Naive B cell (primary cell): ENCODE measurements around the gene ICAM2. TPM values are rescaled to one million over a fixed set of nuclear protein-coding genes. Genes with fewer than 3 reads are reported as not detected.
A peak's percentile ranks its signal among the peaks of the same experiment; 100 is the strongest.
"Not testable (repeated sequence)": the region's sequence is repeated elsewhere in the genome, so short reads cannot be mapped to it uniquely, and the experiment has no call there.

Experiments
- ATAC-seq, 2 donors: fragments of 150-1000 bp; cut with Tn5 transposase; 2 replicates each; pipeline ENCODE4 v1.10.0; 2021; ENCODE audit warnings: low read depth in 2 of 2, mild to moderate bottlenecking in 2 of 2, moderate library complexity in 2 of 2
- DNase-seq: peaks from one replicate; pipeline ENCODE4 v3.0.0; 2022
- H3K27ac Mint-ChIP-seq, 6 donors: one replicate each; pipeline ENCODE4 v1.8.0; 2020 to 2022; ENCODE audit warnings: mild to moderate bottlenecking in 6 of 6, mixed read lengths in 6 of 6, moderate library complexity in 5 of 6, inconsistent platforms in 2 of 6
- H3K27me3 Mint-ChIP-seq, 3 donors: one replicate each; pipeline ENCODE4 v1.8.0; 2021 to 2022; ENCODE audit warnings: mixed read lengths in 3 of 3, mild to moderate bottlenecking in 1 of 3
- H3K36me3 Mint-ChIP-seq, 2 donors: one replicate each; pipeline ENCODE4 v1.8.0; 2020 to 2022; ENCODE audit warnings: mixed read lengths in 2 of 2, inconsistent platforms in 1 of 2, mild to moderate bottlenecking in 1 of 2
- H3K4me1 Mint-ChIP-seq, 3 donors: one replicate each; pipeline ENCODE4 v1.8.0; 2020 to 2022; ENCODE audit warnings: mixed read lengths in 3 of 3, inconsistent platforms in 1 of 3, mild to moderate bottlenecking in 1 of 3, moderate library complexity in 1 of 3
- H3K4me3 Mint-ChIP-seq, 8 donors: one replicate each; pipeline ENCODE4 v1.8.0; 2020 to 2022; ENCODE audit warnings: mild to moderate bottlenecking in 8 of 8, mixed read lengths in 8 of 8, moderate library complexity in 8 of 8, inconsistent platforms in 2 of 8
- H3K9me3 Mint-ChIP-seq, 7 donors: one replicate each; pipeline ENCODE4 v1.8.0; 2020 to 2022; ENCODE audit warnings: mixed read lengths in 7 of 7, mild to moderate bottlenecking in 5 of 7, inconsistent platforms in 2 of 7, moderate library complexity in 1 of 7
- polyA plus RNA-seq, 6 donors: library from polyadenylated mRNA; unstranded; fragments of 300-500 nt; fragmentation: Illumina TruSeq; gene quantifications; one replicate each; pipeline ENCODE4 v1.2.3, GENCODE V29; 2021; ENCODE audit warnings: low read depth in 6 of 6

The ICAM2 gene
- polyA plus RNA-seq, 6 donors from 2014 or later = 214 to 346 (median 290) TPM

DNA sequence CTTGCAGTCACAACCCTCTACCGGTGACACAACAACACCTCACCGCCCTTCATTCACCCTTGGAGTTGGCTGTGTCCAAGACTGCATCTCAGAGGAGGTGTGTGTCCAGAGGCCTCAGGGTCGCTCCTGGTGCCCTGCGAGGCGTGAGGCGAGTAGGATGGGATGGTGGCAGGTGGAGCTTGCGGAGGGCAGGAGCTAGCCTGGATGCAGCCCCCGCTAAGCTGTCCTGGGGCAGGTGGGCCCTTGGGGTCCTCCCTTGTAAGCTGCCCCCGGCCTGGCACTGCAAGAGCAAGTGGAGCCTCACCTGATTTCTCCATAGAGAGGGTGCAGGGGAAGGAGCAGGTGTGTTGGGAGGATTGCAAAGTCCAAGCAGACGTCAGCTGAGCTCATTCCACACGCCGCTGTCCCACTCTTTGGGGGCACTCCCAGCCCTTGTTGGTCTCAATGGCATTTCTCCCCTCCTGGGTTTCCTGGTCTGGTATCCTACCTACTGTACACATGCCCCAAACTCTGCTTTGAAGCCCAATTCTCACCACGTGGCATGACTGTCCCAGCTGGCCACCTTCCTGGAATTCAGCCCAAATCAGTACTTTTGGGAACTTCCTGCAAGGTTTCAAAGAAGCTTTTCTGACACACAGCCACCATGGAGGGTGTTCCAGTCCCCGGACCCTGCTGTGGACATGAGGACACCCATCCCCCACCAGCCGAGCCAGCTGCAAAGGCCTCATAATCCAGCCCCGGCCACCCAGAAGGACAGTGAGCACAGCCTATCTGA is 18.1 kb upstream of the ICAM2 start:
- Mint-ChIP-seq H3K4me3 (peak overlapping the region in 1 of 8 donors; percentile 72), H3K27me3 (no peaks in the 10 kb centered on the region), H3K4me1 (no peaks in the 10 kb centered on the region), H3K27ac (peak overlapping the region in 1 of 6 donors; percentile 97), H3K9me3 (no peaks in the 10 kb centered on the region), H3K36me3 (peaks cover 0 to 4% of the 10 kb centered on the region in 2 donors)
- ATAC-seq = no peak
- DNase-seq = no peak

- H3K27ac Mint-ChIP-seq = peak overlapping the region in 1 of 6 donors; percentile 30
- ATAC-seq (no peak), DNase-seq (no peak)
- no peak overlapping the region for H3K4me3 Mint-ChIP-seq
- no peaks in the 10 kb centered on the region for H3K36me3 Mint-ChIP-seq
- H3K27me3 Mint-ChIP-seq = no peaks in the 10 kb centered on the region
- no peaks in the 10 kb centered on the region for H3K9me3 Mint-ChIP-seq
- no peaks in the 10 kb centered on the region for H3K4me1 Mint-ChIP-seq
These were observed 17.4 kb upstream of the ICAM2 start for GRCh38 chr17:64037802-64038201.

- no peaks in the 10 kb centered on the region for H3K27me3 Mint-ChIP-seq
- H3K27ac Mint-ChIP-seq = peak overlapping the region in 1 of 6 donors; percentile 39
- DNase-seq (no peak), ATAC-seq (no peak)
- H3K4me3 Mint-ChIP-seq = no peak overlapping the region
- H3K36me3 Mint-ChIP-seq = no peaks in the 10 kb centered on the region
- no peaks in the 10 kb centered on the region for H3K9me3 Mint-ChIP-seq
- no peaks in the 10 kb centered on the region for H3K4me1 Mint-ChIP-seq
These were observed 16.7 kb upstream of the ICAM2 start for GRCh38 chr17:64037180-64037579.

DNA sequence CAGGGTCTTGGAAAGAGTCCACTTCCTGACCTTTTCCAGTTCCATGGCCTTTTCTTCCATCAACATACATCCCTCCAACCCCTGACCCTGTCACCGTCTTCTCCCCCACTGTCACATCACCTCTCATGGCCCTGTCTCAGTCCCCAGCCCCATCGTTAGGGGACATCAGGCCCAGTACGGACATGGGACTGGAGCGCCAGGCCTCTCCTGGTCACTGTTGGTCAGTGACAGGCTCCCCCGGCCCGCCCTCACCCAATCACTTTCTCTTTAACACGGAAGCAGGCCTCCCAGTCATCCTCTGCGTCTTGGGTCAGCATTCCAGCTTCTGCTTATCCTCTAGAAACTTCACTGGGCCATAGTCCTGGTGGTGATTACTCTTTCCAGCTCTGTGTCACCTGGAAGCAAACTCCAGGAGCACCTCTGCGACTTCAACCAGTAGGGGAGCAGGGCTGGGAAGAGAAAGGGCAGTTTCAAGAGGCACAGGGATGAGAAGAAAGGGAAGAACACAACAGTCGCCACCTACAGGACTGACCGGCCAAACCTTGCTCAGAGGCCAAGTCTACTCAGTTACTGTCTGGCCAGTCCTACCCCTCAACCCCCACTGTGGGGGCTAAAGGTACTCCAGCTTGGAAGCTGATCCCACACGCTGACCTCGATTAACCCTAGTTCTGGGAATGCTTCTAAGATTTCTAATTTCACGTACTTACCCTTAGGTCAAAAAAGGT is 15.9 kb upstream of the ICAM2 start:
- H3K27ac Mint-ChIP-seq = no peak overlapping the region
- no peaks in the 10 kb centered on the region for H3K36me3 Mint-ChIP-seq
- ATAC-seq (no peak), DNase-seq (no peak)
- peak overlapping the region in 1 of 8 donors; percentile 37 for H3K4me3 Mint-ChIP-seq
- H3K4me1 Mint-ChIP-seq = no peaks in the 10 kb centered on the region
- H3K27me3 Mint-ChIP-seq = no peaks in the 10 kb centered on the region
- H3K9me3 Mint-ChIP-seq = no peaks in the 10 kb centered on the region

- H3K9me3 Mint-ChIP-seq = no peaks in the 10 kb centered on the region
- H3K27ac Mint-ChIP-seq = no peak overlapping the region
- no peaks in the 10 kb centered on the region for H3K36me3 Mint-ChIP-seq
- no peaks in the 10 kb centered on the region for H3K4me1 Mint-ChIP-seq
- DNase-seq = no peak
- H3K4me3 Mint-ChIP-seq = no peak overlapping the region
- no peaks in the 10 kb centered on the region for H3K27me3 Mint-ChIP-seq
- ATAC-seq = no peak
These were observed 11.6 kb upstream of the ICAM2 start for GRCh38 chr17:64032081-64032480.

- H3K27ac Mint-ChIP-seq = no peak overlapping the region
- ATAC-seq = peak; percentile 38 to 44
- H3K27me3 Mint-ChIP-seq = no peaks in the 10 kb centered on the region
These were observed 8.5 kb upstream of the ICAM2 start for GRCh38 chr17:64028874-64029464.

DNA sequence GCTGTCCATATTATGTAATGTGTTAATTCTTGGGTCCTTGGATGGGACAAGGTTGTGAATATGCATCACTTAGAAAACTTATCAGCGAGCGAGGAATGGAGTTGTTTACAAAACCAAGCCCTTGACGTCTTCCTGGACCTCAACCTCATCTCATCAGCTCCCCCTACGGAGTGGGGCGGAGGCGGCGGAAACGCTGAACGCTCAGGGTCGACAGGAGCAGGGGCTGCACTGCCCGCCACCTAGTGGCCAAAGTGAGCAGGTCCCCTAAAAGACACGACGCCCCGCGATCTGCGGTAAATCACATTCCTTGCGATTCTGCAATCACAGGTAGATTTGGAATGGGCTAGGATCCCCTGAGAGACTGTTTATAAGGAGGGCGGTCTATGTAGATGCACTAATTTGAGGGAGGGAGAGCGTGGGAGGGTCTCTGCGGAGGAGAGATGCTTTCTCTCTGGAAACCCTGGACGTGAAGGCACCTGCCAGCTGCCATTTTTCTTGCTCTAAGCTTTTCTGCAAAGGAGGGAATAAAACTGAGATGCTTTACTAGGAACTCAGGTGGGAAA is 5.4 kb upstream of the ICAM2 start:
- Mint-ChIP-seq H3K4me3 (peak overlapping the region; percentile 18 to 92 (median 80)), H3K4me1 (peaks cover 30 to 46% (median 33%) of the 10 kb centered on the region in 3 donors), H3K9me3 (peaks cover 0 to 2% (median 0%) of the 10 kb centered on the region in 7 donors), H3K27ac (peak overlapping the region; percentile 72 to 99 (median 89)), H3K27me3 (no peaks in the 10 kb centered on the region), H3K36me3 (no peaks in the 10 kb centered on the region)
- DNase-seq (peak; percentile 90), ATAC-seq (peak; percentile 86 to 87)

More at GRCh38 chr17:64028874-64029464, 8.5 kb upstream of the ICAM2 start:
- Mint-ChIP-seq H3K4me1 (peaks cover 11 to 19% (median 18%) of the 10 kb centered on the region in 3 donors), H3K9me3 (no peaks in the 10 kb centered on the region), H3K36me3 (no peaks in the 10 kb centered on the region), H3K4me3 (no peak overlapping the region)
- DNase-seq = peak; percentile 64

DNA sequence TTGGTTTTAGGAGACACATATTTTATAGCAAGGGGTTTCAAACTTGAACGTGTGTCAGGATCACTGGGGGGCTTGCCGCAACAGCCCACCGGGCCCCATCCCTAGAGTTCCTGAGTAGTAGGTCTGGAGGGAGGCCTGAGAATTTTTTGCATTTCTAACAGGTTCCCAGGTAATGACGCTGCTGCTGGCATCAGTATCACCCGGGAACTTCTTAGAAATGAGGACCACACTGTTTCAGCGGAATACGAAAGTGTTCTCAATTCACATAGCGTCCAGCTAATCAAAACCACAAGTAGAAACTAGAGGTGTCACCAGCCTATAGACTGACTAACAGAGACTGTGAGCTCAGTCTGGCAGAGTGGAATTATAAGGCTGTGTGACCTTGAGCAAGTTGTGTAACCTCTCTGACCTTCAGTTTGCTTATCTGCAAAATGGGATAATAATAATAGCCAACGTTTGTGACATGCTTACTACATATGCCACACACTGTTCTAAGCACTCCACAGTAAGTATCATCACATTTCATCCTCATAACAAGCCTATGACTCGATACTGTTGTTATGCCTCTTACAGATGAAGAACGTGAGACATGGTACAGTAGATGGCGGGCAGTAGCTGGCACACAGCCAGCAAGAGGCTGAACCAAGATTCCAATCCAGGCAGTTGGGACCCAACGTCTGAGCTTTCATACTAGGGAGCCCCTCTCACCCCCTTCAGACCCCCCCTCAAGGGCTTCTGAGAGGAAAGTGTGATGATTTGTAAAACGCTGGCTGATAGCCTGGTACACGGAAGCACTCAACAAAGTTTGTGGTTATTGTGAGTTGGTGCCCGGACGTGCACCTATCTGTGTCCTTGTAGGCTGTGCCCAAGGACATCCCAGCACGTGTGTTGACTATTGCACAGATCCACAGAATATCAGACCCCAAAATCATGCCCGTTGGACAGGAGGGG is 4.6 kb upstream of the ICAM2 start:
- H3K36me3 Mint-ChIP-seq = no peaks in the 10 kb centered on the region
- peak overlapping the region; percentile 72 to 99 (median 89) for H3K27ac Mint-ChIP-seq
- DNase-seq = no peak
- H3K9me3 Mint-ChIP-seq = peaks cover 0 to 2% (median 0%) of the 10 kb centered on the region in 7 donors
- peak overlapping the region in 6 of 8 donors; percentile 18 to 92 (median 80) for H3K4me3 Mint-ChIP-seq
- peak; percentile 2 to 6 for ATAC-seq
- H3K27me3 Mint-ChIP-seq = no peaks in the 10 kb centered on the region
- H3K4me1 Mint-ChIP-seq = peaks cover 32 to 51% (median 39%) of the 10 kb centered on the region in 3 donors

DNA sequence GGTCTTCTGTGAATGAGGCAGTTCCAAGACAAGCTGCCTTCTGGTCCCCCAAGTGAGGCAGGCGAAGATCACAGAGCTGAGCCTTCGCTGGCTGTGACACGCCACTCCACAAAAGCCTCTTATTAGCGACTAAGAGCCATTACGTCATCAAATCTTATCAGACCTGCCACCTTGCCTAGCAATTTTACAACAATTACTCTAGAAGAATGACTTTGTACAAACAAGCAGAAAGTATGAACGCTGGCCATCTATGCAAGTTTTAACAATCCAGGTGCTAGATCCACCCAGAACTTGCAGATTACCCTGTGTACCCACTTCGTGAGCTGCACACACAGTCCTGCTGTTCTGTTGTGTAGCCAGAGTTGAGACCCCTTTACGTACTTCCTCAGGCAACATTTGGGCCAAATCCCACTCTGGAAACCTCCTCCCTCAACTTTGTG is 3.8 kb upstream of the ICAM2 start:
- ATAC-seq (no peak), DNase-seq (no peak)
- peaks cover 34 to 59% (median 42%) of the 10 kb centered on the region in 3 donors for H3K4me1 Mint-ChIP-seq
- H3K36me3 Mint-ChIP-seq = no peaks in the 10 kb centered on the region
- H3K27ac Mint-ChIP-seq = peak overlapping the region; percentile 72 to 99 (median 94)
- peaks cover 0 to 2% (median 0%) of the 10 kb centered on the region in 7 donors for H3K9me3 Mint-ChIP-seq
- no peak overlapping the region for H3K4me3 Mint-ChIP-seq
- H3K27me3 Mint-ChIP-seq = no peaks in the 10 kb centered on the region

DNA sequence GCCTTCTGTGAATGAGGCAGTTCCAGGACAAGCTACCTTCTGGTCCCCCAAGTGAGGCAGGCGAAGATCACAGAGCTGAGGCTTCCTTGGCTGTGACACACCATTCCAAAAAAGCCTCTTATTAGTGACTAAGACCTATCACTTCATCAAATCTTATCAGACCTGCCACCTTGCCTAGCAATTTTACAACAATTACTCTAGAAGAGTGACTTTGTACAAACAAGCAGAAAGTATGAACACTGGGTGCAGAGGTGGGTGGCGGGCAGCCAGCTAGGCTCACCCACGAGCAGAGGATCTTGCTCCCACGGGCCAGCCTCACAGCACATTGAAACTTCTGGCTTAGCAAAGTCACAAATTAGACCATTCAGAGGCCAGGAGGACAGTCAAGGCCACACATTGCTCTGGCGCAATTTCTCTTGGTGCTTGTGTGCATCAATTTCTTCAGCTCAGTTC is 2.2 kb upstream of the ICAM2 start:
- Mint-ChIP-seq H3K4me1 (peaks cover 41 to 73% (median 53%) of the 10 kb centered on the region in 3 donors), H3K27me3 (no peaks in the 10 kb centered on the region), H3K9me3 (peaks cover 0 to 2% (median 0%) of the 10 kb centered on the region in 7 donors), H3K27ac (peak overlapping the region; percentile 95 to 100 (median 100)), H3K4me3 (peak overlapping the region in 6 of 8 donors; percentile 16 to 95 (median 58)), H3K36me3 (peaks cover 0 to 2% of the 10 kb centered on the region in 2 donors)
- DNase-seq (no peak), ATAC-seq (no peak)

DNA sequence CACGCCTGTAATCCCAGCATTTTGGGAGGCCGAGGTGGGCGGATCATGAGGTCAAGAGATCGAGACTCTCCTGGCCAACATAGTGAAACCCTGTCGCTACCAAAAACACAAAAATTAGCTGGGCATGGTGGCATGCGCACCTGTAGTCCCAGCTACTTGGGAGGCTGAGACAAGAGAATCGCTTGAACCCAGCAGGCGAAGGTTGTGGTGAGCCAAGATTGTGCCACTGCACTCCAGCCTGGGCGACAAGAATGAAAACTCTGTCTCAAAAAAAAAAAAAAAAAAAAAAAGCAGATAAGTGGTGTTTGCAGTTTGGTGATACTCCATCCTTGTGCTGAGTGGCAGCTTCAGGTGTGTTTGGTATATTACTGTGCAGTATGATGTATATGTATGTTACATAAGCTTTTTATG is 877 bp downstream of the ICAM2 start:
- H3K27me3 Mint-ChIP-seq, DNase-seq, H3K9me3 Mint-ChIP-seq, H3K36me3 Mint-ChIP-seq: not testable (repeated sequence)
- H3K27ac Mint-ChIP-seq = peak overlapping the region; percentile 99 to 100 (median 100)
- H3K4me1 Mint-ChIP-seq = peaks cover 50 to 88% (median 70%) of the 10 kb centered on the region in 3 donors
- peak in 1 of 2 donors; percentile 2 for ATAC-seq
- H3K4me3 Mint-ChIP-seq = peak overlapping the region; percentile 91 to 100 (median 97)

GRCh38 chr17:64017381-64017980 is 3.0 kb downstream of the ICAM2 start:
- peak overlapping the region; percentile 92 to 100 (median 100) for H3K27ac Mint-ChIP-seq
- H3K9me3 Mint-ChIP-seq = peaks cover 0 to 2% (median 0%) of the 10 kb centered on the region in 7 donors
- H3K4me1 Mint-ChIP-seq = peaks cover 59 to 90% (median 78%) of the 10 kb centered on the region in 3 donors
- no peaks in the 10 kb centered on the region for H3K27me3 Mint-ChIP-seq
- H3K4me3 Mint-ChIP-seq = peak overlapping the region; percentile 88 to 100 (median 94)
- peaks cover 0 to 5% of the 10 kb centered on the region in 2 donors for H3K36me3 Mint-ChIP-seq
- ATAC-seq = no peak
- DNase-seq = no peak
